Liver (tissue), 3 donors: ENCODE data around the gene KRT77.

ENCODE experiments used
- CTCF ChIP-seq: fragments of 150-350 bp; IDR thresholded peaks from 2 replicates; pipeline ENCODE4 v1.5.1; 2017; ENCODE audit warnings: improper control_type of control experiment, low read depth, low read length; ENCODE audit not compliant: missing input control
- JUND ChIP-seq, 2 donors: IDR thresholded peaks; 2 replicates each; pipeline ENCODE4 v1.6.1; 2016; ENCODE audit warnings: antibody characterized with exemption in 2 of 2
- RXRA ChIP-seq, 2 donors: IDR thresholded peaks; 2 replicates each; pipeline ENCODE4 v1.6.1; 2017 to 2018; ENCODE audit warnings: antibody characterized with exemption in 2 of 2, mild to moderate bottlenecking in 1 of 2
- SP1 ChIP-seq: IDR thresholded peaks from 2 replicates; pipeline ENCODE4 v1.6.1; 2018; ENCODE audit warnings: antibody characterized with exemption, mild to moderate bottlenecking
- TAF1 ChIP-seq: conservative IDR thresholded peaks from 2 replicates; pipeline ENCODE4 v1.6.1; 2016; ENCODE audit warnings: antibody characterized with exemption, mild to moderate bottlenecking
- donor health status: healthy.
- donor health status: healthy.

- TF ChIP-seq RXRA (IDR thresholded peaks at IDR 0.05) (no peak), CTCF (no peak), SP1 (no peak), TAF1 (no peak), JUND (IDR thresholded peaks at IDR 0.05) (no peak)
These were observed 39.6 kb upstream of the KRT77 start for GRCh38 chr12:52742822-52743457.
